Liver (tissue), 9 donors: Measurements from ENCODE around the gene LCN12. TPM values are rescaled to one million over a fixed set of nuclear protein-coding genes. Genes with fewer than 3 reads are reported as not detected.

Experiments
- DNase-seq: peaks from one replicate; pipeline ENCODE4 v3.0.0-alpha.2; 2017; ENCODE audit warnings: low spot score
- H3K27ac ChIP-seq, 2 donors: one replicate each; pipeline ENCODE4 v1.7.0; 2013; ENCODE audit warnings: inconsistent platforms in 2 of 2, low read length in 2 of 2, control low read depth in 1 of 2, low read depth in 1 of 2, mild to moderate bottlenecking in 1 of 2
- H3K27me3 ChIP-seq, 4 donors: one replicate each; pipeline versions ENCODE4 v1.6.1 to v1.7.0; 2013; ENCODE audit warnings: low read length in 3 of 4, inconsistent platforms in 1 of 4, mild to moderate bottlenecking in 1 of 4, moderate library complexity in 1 of 4; ENCODE audit not compliant: control insufficient read depth in 4 of 4, insufficient read depth in 4 of 4
- H3K36me3 ChIP-seq, 4 donors: one replicate each; pipeline versions ENCODE4 v1.6.1 to v1.7.0; 2013; ENCODE audit warnings: low read length in 3 of 4, mild to moderate bottlenecking in 3 of 4, low read depth in 1 of 4, moderate library complexity in 1 of 4; ENCODE audit not compliant: control insufficient read depth in 4 of 4, insufficient read depth in 3 of 4
- H3K4me1 ChIP-seq, 4 donors: one replicate each; pipeline versions ENCODE4 v1.6.1 to v1.7.0; 2013; ENCODE audit warnings: low read length in 3 of 4, mild to moderate bottlenecking in 3 of 4, moderate library complexity in 1 of 4; ENCODE audit not compliant: control insufficient read depth in 4 of 4, insufficient read depth in 4 of 4
- H3K4me3 ChIP-seq, 3 donors: one replicate each; pipeline versions ENCODE4 v1.6.1 to v1.7.0; 2013; ENCODE audit warnings: low read length in 3 of 3, control low read depth in 1 of 3, low read depth in 1 of 3, mild to moderate bottlenecking in 1 of 3
- H3K9ac ChIP-seq, 2 donors: one replicate each; pipeline ENCODE4 v1.7.0; 2013; ENCODE audit warnings: low read length in 2 of 2, mild to moderate bottlenecking in 2 of 2, moderate library complexity in 2 of 2, control low read depth in 1 of 2, low read depth in 1 of 2
- H3K9me3 ChIP-seq, 4 donors: one replicate each; pipeline versions ENCODE4 v1.6.1 to v1.7.0; 2013; ENCODE audit warnings: low read length in 3 of 4; ENCODE audit not compliant: control insufficient read depth in 4 of 4
- GABPA ChIP-seq, 2 donors: IDR thresholded peaks in 1 of 2; conservative IDR thresholded peaks in 1 of 2; 2 replicates each; pipeline ENCODE4 v1.6.1; 2016; ENCODE audit warnings: antibody characterized with exemption in 2 of 2, mild to moderate bottlenecking in 1 of 2, moderate library complexity in 1 of 2
- JUND ChIP-seq, 2 donors: IDR thresholded peaks; 2 replicates each; pipeline ENCODE4 v1.6.1; 2016; ENCODE audit warnings: antibody characterized with exemption in 2 of 2
- MAX ChIP-seq: IDR thresholded peaks from 2 replicates; pipeline ENCODE4 v1.6.1; 2016; ENCODE audit warnings: antibody characterized with exemption
- NR2F2 ChIP-seq: IDR thresholded peaks from 2 replicates; pipeline ENCODE4 v1.6.1; 2016; ENCODE audit warnings: antibody characterized with exemption
- RAD21 ChIP-seq, 2 donors: IDR thresholded peaks; 2 replicates each; pipeline ENCODE4 v1.6.1; 2016; ENCODE audit warnings: antibody characterized with exemption in 2 of 2, mild to moderate bottlenecking in 2 of 2
- RXRA ChIP-seq, 2 donors: IDR thresholded peaks; 2 replicates each; pipeline ENCODE4 v1.6.1; 2017 to 2018; ENCODE audit warnings: antibody characterized with exemption in 2 of 2, mild to moderate bottlenecking in 1 of 2
- SP1 ChIP-seq: IDR thresholded peaks from 2 replicates; pipeline ENCODE4 v1.6.1; 2018; ENCODE audit warnings: antibody characterized with exemption, mild to moderate bottlenecking
- TAF1 ChIP-seq: conservative IDR thresholded peaks from 2 replicates; pipeline ENCODE4 v1.6.1; 2016; ENCODE audit warnings: antibody characterized with exemption, mild to moderate bottlenecking
- YY1 ChIP-seq: IDR thresholded peaks from 2 replicates; pipeline ENCODE4 v1.6.1; 2016; ENCODE audit warnings: antibody characterized with exemption, mild to moderate bottlenecking
- WGBS: extraction: QIAGEN DNeasy Blood & Tissue Kit; methylation state at CpG from one replicate; pipeline ENCODE4 v1.1.7; 2013; 5-methylcytosine and 5-hydroxymethylcytosine counted together
- polyA plus RNA-seq, 2 donors: library from polyadenylated mRNA; stranded (reverse) in 1 of 2; unstranded in 1 of 2; fragments of 200-250 nt in 1 of 2; fragments of >200 nt in 1 of 2; fragmentation: Nextera tagmentation in 1 of 2; extraction: Ambion mirVana in 1 of 2; gene quantifications; one replicate each; pipeline versions ENCODE4 v1.2.1 to v1.2.3, GENCODE V29; 2013 to 2015
- total RNA-seq, 2 donors: library from RNA; depleted of rRNA; stranded (reverse); fragments of >200 nt; gene quantifications; one replicate each; pipeline ENCODE4 v1.2.3, GENCODE V29; 2014
- donor health status: healthy.
- donor health status: healthy.
- donor health status: healthy.
- donor health status: healthy.
- donor health status: healthy.

Gene LCN12
- total and polyA plus RNA-seq, 4 donors: 2.3 to 12.2 (median 6.2) TPM

DNA sequence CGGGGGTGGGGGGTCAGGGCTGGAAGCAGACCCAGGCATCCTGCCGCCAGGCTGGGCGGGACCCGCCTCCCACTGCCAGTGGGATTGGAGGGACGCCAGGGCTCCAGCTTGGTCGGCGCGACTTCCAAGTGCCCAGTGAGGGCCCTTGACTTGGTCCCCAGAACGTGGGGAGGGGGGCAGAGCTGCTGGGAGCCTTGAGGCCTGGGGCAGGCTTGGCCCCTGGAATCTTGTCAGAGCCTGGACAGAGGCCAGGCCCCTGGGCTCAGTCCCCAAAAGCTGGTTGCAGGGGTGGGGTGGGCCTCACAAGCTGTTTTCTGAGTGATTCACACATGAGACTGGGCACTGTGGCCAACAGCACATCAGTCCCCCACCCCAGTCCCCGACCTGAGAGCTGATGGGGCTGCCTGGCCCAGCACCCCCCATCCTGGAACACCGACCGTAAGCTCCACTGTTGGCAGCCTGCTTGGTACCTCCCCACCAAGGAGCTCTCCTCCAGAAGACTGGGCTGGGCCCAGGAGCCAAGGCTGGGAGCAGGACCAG is 43.8 kb downstream of the LCN12 start:
- TF ChIP-seq RXRA (IDR thresholded peaks at IDR 0.05): no peak
- no peak for TF ChIP-seq GABPA (IDR thresholded peaks at IDR 0.05 in 1 of 2, conservative IDR thresholded peaks at IDR 0.05 in 1 of 2)
- no peak for TF ChIP-seq TAF1
- H3K9ac ChIP-seq: no peak overlapping the region
- peaks cover 0 to 3% (median 0%) of the 10 kb centered on the region in 4 donors for H3K36me3 ChIP-seq
- no peaks in the 10 kb centered on the region for H3K9me3 ChIP-seq
- no peak for DNase-seq
- H3K27ac ChIP-seq: peak overlapping the region in 1 of 2 donors; percentile 12
- no peaks in the 10 kb centered on the region for H3K27me3 ChIP-seq
- WGBS: 51% methylated on average over 12 of the region's 12 CpGs
- peaks cover 7 to 32% (median 15%) of the 10 kb centered on the region in 4 donors for H3K4me1 ChIP-seq
- H3K4me3 ChIP-seq: no peak overlapping the region

DNA sequence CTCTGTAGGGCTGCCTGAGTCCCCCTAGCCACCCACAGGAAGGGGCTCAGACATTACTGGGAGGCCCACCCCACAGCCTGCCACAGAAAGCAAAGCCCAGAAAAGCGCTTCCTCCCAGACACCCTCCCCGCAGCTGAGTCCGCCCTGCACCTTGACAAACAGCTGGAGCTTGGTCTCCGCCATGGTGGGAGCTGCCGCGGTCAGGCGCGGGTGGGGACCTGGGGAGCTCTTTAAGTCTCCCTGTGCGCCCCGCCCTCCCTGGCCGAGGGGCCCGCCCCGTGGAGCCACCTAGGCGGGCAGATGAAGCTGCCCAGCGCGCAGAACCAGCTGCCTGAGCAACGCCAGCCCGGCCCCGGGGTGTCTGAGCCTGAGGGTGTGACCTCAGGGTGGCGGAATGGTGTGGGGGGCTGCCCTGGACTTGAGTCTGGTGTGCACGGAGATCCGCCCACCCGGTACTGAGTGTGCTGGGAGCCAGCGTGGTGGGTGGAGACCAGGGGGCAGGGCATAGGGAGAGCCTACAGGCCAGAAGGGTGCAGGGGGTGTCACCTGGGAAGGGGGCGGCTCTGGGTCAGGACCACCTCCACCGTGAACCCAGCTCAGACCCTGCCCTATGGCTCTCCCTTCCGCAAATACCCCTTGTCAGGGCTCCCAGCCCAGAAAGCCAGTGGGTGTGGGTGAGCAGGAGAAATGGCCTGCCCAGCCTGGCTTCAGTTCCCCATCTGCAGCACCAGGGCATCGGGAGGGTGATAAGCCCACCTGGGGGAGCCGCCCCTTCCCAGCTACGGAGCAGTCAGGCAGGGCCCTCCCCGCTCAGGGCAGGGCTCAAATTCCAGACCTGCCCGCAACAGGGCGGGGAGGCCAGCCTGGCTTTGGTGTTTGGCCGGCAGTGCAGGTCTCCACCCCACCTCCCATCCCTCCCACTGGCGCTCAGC is 44.6 kb downstream of the LCN12 start, which contains the start of gene CLIC3:
TSS of gene CLIC3 (minus strand) at position 208 of the 932 bp plus-strand sequence. CDS start at position 183, 25 bp downstream.
- H3K36me3 ChIP-seq: peaks cover 0 to 3% (median 0%) of the 10 kb centered on the region in 4 donors
- H3K4me3 ChIP-seq: no peak within 1 kb of the TSS
- no peak within 1 kb of the TSS for H3K9ac ChIP-seq
- 26% methylated on average over 35 of the region's 35 CpGs for WGBS
- DNase-seq: no peak
- H3K4me1 ChIP-seq: peaks cover 7 to 32% (median 15%) of the 10 kb centered on the region in 4 donors
- H3K27ac ChIP-seq: peak within 1 kb of the TSS in 1 of 2 donors; percentile 12
- no peak for TF ChIP-seq SP1
- H3K9me3 ChIP-seq: no peaks in the 10 kb centered on the region
- no peaks in the 10 kb centered on the region for H3K27me3 ChIP-seq

DNA sequence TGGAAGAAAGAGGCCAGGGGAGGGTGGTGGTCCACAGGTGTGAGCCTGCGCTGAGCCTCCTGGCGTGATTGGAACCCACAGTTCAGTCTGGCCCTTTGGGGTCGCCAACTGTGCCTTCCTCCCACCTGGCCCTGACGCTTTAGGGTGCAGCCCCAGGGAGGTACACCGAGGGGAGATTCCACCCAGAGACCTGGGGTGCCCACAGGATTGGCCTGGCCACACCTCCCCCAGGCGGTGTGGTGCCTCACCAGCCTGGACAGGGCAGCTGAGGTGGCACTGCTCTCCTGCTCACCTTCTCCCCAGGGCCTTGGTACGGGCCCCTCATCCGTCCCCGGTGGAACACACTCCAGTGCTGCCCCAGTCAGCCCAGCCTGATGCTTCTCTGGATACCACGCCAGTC is 45.3 kb downstream of the LCN12 start:
- no peaks in the 10 kb centered on the region for H3K27me3 ChIP-seq
- WGBS: 74% methylated on average over 10 of the region's 10 CpGs
- H3K9ac ChIP-seq: no peak overlapping the region
- H3K9me3 ChIP-seq: no peaks in the 10 kb centered on the region
- H3K4me1 ChIP-seq: peaks cover 9 to 36% (median 15%) of the 10 kb centered on the region in 4 donors
- TF ChIP-seq YY1: no peak
- no peak for TF ChIP-seq MAX
- TF ChIP-seq JUND (IDR thresholded peaks at IDR 0.05): no peak
- H3K36me3 ChIP-seq: peaks cover 0 to 3% (median 0%) of the 10 kb centered on the region in 4 donors
- DNase-seq: no peak
- H3K27ac ChIP-seq: peak overlapping the region in 1 of 2 donors; percentile 28
- H3K4me3 ChIP-seq: no peak overlapping the region

DNA sequence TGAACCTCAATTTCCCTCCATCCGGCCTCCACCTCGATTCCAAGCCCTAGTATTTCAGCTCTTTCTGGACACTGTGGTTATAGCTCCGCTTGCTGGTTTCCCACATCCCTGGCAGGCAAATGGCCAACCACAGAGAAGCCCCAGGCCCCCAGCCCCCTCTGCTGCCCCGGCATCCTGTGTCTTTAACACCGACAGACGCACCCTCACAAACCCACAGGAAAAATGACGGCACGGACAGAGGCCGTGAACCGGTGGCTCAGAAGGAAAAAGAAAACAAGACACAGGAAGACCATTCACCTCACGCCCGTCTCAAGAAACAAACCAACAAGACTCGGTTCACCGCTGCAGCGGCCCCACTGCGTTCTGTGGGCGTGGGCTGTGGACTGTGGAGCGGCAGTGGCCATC is 45.8 kb downstream of the LCN12 start:
- no peak for DNase-seq
- Histone ChIP-seq H3K9ac (no peak overlapping the region), H3K27ac (peak overlapping the region in 1 of 2 donors; percentile 28), H3K27me3 (no peaks in the 10 kb centered on the region), H3K4me1 (peaks cover 6 to 32% (median 12%) of the 10 kb centered on the region in 4 donors), H3K9me3 (no peaks in the 10 kb centered on the region), H3K36me3 (peaks cover 0 to 3% (median 0%) of the 10 kb centered on the region in 4 donors), H3K4me3 (no peak overlapping the region)
- WGBS: 63% methylated on average over 18 of the region's 18 CpGs
- TF ChIP-seq RAD21 (IDR thresholded peaks at IDR 0.05) (no peak), NR2F2 (no peak), JUND (IDR thresholded peaks at IDR 0.05) (no peak)
